Measurements from ENCODE around the gene FLNA.
A peak's percentile ranks its signal among the peaks of the same experiment; 100 is the strongest.

The FLNA gene

GRCh38 chrX:154334496-154334895 is 39.9 kb downstream of the FLNA start:
- DNase-seq (ENCODE audit: low read depth), result no peak

GRCh38 chrX:154333837-154334271 is 40.6 kb downstream of the FLNA start:
- DNase-seq (ENCODE audit: low read depth), result peak; percentile 32

DNA sequence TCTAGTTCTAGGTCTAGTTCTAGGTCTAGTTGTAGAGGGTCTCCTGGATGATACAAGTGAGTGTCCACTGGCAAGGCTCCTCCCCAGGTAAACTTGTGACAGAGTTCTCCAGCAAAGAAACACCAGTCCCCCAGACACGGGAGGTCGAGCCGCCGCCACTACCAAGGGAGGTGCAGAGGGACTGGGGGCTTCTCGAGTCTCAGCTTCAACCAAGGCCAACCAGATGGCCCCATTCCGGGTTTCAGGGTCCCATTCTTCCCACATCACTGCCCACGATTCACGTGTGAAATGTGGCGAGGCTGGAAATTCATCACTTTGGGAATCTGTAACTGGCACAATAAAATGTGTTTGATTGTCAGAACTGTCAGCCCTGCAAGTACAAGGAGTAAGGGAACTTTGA is 41.3 kb downstream of the FLNA start:
- DNase-seq (ENCODE audit: low read depth), result no peak

- no peak for DNase-seq (ENCODE audit: low read depth)
These were observed 41.9 kb downstream of the FLNA start for GRCh38 chrX:154332561-154332960.

DNA sequence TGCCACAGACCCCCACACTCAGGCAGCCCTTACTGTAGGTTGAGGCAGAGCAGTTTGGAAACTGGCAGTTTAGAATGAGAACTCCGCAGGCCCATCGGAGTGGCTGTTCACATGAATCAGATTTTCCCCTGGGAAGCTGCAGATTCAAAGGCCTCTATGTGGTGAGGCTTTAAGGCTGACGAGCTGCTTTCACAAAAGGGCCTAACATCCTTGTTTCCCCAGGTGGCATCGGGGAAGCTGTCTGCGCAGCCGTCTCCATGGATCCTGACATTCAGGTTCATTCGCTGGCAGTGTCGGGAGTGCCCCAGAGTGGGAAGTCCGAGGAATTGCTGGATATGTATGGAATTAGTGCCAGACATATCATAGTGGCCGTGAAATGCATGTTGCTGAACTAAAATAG is 45.1 kb downstream of the FLNA start:
- no peak for DNase-seq (ENCODE audit: low read depth)

DNA sequence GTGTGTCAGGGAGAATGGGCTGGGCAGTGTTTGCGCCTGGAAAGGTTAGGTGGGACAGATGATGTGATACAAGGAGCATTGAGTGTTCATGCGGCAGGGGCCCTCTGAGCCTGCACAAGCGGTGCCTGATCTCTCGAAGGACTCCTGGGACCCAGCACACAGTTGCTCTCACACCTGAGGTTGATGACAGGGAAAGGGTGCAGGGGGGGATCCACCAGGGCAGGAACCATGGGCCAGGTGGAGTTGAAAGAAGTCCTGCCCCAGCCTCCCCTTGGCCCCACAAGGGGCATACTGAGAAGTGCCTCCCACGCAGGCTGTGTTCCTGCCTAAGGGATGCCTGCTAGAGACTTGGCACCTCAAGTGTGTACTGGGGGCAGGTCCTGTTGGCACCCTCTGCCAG is 45.8 kb downstream of the FLNA start:
- no peak for DNase-seq (ENCODE audit: low read depth)

DNA sequence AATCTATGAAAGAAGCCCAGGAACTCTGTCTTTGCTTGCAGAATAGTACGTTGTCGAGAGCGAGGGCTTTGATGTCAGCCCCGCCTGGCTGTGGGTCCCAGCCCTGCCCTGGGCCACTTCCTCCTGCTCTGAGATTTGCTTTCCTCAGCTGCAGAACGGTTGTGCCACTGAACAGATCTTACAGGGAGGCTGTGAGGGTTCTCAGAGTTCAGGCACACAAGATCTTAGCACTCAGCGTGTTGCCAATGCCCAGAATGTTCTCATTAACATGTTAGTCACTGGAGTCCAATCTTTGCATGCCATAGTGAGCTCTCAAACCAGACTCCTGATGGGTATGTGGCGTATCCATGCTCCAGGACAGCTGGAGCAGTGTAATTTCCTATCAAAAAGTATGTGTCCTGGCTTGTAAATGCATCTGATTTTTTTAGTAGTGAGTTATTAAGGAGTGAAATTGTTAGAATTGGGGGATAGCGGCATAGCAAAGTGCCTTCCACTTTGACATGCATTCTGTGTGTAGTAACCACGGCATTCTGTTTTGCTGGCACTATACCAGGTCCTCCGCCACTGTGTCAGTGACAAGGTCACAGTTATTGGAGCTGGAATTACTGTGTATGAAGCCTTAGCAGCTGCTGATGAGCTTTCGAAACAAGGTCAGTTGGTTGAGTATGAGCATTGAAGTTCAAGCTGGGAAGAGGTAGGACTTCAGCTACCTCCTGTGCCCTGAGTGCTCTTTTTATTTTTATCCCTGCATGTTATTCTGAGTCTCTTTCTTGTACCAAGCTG is 47.2 kb downstream of the FLNA start:
- DNase-seq (ENCODE audit: low read depth), result no peak

DNA sequence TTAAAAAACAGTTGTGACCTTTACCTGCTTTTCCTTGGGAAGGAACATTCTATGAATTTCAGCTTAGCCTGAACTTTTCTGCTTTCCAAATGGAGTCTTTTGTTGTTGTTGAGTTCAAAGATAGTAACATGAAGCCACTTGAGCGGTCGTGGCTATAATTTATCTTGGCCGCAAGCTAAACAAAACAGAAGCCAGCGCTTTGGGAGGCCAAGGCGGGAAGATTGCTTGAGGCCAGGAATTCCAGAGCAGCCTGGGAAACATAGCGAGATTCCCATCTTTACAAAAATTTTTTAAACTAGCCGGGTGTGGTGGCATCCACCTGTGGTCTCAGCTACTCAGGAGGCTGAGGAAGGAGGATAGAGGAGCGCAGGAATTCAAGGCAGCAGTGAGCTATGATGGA is 48.9 kb downstream of the FLNA start:
- no peak for DNase-seq (ENCODE audit: low read depth)

- no peak for DNase-seq (ENCODE audit: low read depth)
These were observed 50.9 kb downstream of the FLNA start for GRCh38 chrX:154323537-154323936.

DNA sequence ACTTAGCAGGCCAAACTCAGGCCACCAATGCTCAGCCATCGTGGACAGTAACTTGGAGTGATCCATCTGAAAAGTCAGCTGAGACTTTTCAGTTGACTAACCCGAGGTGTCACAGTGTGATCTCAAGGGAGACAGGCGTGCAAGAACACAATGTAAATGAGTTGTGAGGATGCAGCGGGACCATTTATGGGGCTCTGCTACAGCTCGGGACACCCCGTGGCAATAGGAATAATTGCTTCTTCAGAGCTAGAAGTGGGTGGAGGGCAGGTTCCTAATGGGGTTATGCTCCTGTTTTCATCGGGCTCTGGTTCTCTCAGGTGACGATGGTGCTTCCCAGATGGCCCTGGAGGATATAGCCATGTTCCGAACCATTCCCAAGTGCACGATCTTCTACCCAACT is 51.5 kb downstream of the FLNA start:
- DNase-seq (ENCODE audit: low read depth), result no peak

DNA sequence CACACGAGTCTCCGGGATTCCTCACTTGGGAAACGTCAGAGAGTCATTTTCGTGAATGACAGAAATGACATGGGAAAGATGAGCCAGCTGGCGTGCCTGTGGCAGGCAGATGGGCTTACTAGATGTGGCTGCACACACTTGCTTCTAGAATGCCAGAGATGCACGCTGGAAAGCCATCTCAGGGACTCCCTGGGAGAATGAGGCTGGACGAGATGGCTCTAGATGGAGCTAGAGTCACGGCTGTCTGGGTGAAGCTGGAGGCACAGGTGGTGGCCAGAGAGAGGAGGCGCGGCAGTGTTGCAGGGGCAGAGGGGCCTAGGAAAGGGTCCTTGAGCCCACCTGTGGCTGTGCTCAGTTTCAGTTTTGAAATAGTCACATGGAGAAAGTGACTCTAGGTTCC is 52.8 kb downstream of the FLNA start:
- no peak for DNase-seq (ENCODE audit: low read depth)

GRCh38 chrX:154321152-154321551 is 53.3 kb downstream of the FLNA start:
- no peak for DNase-seq (ENCODE audit: low read depth)

DNA sequence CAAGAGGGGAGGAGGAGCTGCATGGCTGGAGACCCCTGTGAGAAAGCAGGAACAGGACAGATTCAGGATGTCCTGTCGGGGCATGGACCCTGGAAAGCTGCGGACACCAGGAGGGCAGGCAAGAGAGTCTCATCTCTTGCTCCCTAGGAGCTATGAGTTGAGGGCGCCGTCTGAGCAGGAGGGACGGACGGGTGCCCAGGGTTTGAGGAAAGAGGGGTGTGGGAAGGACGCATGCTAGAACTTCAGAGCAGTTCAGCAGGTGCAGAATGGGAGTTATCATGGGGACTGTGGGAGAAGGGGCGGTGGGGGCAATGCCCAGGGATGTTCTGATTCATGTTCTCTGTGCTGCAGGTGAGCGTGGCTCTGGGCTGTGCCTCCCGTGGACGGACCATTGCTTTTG is 54.0 kb downstream of the FLNA start:
- no peak for DNase-seq (ENCODE audit: low read depth)

- peak; percentile 56 for DNase-seq (ENCODE audit: low read depth)
These were observed 56.9 kb downstream of the FLNA start for GRCh38 chrX:154317391-154317995.

DNA sequence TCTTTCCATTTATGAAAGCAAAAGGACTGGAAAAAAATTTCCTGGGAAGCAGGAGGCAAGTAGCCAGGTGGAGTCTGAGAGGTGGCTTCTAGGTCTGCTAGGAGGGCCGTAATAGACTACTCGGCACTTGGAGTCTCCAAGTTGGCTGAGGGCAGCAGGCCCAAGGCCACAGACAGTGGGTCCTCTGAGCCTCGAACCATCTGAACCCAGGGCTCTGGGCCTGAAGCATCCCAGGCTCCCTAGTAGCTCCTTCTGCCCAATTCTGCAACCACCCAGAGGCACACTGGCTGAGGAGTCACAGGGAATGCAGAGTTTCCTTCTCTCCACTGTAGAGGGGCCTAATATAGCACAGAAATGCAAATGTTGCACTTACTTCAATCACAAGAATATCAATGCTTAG is 59.0 kb downstream of the FLNA start:
- no peak for DNase-seq (ENCODE audit: low read depth)

DNA sequence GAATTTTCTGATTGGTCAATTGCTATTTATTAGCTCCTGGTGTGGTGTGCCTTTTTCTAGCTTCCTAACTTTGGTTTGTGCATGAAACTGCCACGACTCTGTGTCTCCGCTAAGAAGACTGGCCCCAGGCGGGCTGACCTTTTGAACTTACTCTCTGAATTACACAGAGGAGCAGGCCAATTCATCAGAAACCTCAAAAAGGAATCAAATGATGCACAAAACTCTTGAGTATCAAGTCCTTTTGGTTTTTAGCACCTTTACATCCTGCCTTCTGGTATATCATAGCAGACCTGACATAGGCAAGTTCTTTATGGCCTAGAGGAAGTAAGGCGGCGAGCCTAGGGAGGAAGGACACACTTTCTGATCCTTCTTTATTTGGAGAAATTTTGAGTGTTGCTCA is 61.3 kb downstream of the FLNA start:
- no peak for DNase-seq (ENCODE audit: low read depth)

DNA sequence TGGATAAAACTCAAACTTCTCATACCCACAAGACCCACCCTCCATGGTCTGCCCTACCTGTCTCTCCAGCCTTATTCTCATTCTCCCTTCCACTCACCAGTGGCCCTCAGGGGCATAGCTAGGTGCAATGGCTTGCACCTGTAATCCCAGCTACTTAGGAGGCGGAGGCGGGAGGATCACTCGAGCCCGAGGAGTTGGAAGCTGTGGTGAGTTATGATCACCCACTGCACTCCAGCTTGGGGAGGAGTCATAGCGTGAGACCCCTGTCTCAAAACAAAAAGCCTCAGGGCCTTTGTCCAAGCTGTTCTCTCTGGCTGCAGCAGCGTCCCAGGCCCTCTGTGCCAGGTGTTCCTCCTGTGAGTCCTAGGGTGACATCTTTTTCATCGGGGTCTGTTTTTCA is 62.3 kb downstream of the FLNA start:
- no peak for DNase-seq (ENCODE audit: low read depth)

DNA sequence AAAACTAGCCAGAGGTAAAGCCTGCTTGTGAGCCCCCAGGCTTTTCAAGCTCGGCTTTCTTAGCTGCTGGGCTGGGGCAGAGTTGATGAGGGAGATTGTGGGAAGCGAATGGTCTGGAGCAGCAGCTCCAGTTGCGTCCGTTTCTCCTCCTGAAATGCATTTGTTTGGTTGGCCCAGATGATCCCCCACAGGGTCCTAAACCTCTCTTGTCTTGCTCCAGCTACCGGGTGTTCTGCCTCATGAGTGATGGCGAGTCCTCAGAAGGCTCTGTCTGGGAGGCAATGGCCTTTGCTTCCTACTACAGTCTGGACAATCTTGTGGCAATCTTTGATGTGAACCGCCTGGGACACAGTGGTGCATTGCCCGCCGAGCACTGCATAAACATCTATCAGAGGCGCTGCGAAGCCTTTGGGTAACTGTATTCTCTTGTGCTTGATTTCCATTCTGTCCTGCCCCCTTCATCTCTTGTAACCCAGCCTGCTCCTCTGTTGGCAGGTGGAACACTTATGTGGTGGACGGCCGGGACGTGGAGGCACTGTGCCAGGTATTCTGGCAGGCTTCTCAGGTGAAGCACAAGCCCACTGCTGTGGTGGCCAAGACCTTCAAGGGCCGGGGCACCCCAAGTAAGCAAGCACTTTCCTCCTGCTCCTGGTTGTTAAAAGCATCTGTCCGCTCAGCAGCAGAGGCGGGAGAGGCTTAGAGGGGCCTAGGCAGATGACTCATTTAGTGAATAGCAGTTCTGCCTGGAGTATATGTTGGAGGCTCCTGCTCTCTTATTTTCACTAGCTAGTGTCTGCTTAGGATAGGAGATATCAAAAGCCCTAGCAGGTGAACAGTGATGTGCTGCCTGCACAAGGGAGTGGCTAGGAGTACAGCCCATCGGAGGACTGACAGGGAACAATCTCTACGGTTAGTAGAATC is 63.6 kb downstream of the FLNA start:
- peak; percentile 34 for DNase-seq (ENCODE audit: low read depth)

- DNase-seq (ENCODE audit: low read depth), result no peak
These were observed 65.2 kb downstream of the FLNA start for GRCh38 chrX:154309041-154309775.

DNA sequence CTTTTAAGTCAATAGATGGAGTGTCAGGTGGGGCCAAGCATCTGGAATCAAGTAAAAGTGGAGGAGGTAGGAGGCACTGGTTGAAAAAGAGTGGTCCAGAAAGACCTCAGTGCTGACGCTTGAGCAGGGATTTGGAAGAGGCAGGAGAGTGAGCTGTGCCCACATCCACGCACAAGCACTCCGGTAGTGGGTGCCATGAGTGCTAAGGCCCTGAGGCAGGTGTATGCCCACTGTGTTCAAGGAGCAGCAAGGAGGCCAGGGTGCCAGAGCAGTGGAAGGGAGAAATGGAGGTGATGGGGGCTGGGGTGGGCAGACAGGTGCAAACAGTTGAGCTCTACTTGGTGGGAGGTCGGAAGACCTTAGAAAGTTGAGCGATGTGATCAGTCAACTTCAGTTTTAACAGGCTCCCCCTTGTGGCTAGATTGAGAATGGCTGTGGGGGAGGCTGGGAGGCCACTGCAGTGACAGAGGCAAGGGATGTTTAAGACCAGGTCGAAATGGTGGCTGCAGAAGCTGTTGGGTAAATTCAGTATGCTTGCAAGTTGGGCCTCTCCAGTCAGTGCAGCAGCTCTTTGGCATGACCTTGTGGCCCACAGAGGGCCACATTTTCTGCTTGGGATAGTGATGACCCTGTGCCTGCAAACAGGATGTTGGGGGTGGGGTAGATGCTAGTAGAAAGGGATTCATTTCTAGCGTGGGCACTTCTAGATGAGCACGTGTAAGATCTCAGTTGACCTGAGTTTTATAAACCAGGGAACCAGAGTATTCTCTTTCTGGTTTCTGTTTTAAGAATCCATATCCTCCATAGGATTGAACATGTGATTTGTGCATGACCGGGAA is 66.1 kb downstream of the FLNA start:
- DNase-seq (ENCODE audit: low read depth), result peak; percentile 62

GRCh38 chrX:154307202-154307601 is 67.2 kb downstream of the FLNA start:
- no peak for DNase-seq (ENCODE audit: low read depth)

Measured in ELR (cell line).